HCT116 (cell line): ENCODE results near the gene IFNA2. TPM values are rescaled to one million over a fixed set of nuclear protein-coding genes. Genes with fewer than 3 reads are reported as not detected.

Experiments used
- ATAC-seq: fragments of 200-7000 bp; cut with Tn5 transposase; 2 replicates; pipeline ENCODE4 v1.9.1; 2020; ENCODE audit warnings: mild to moderate bottlenecking, moderate library complexity
- BruUV-seq: library from RNA; stranded (reverse); fragments of 400-500 nt; replicated peaks from 2 replicates; lab custom pipeline; 2021; lab: Mats Ljungman, UMichigan
- CTCF ChIA-PET: fragments of 300-600 bp; sonication (Branson Sonifier 250); formaldehyde crosslinking; loops from one replicate; lab custom pipeline; 2021; ENCODE audit warnings: antibody characterized with exemption; lab: Charles Lee
- POLR2A ChIA-PET: fragments of 300-600, 350-600 bp; sonication (Branson Sonifier 250); formaldehyde crosslinking; loops from one replicate; lab custom pipeline; 2021; ENCODE audit warnings: antibody characterized with exemption; lab: Charles Lee
- RAD21 ChIA-PET, 2 experiments: fragments of 300-600 bp; sonication (Branson Sonifier 250); formaldehyde crosslinking; loops; one replicate each; lab custom pipeline; 2023; ENCODE audit warnings: low total read pairs in 2 of 2; ENCODE audit not compliant: uncharacterized antibody in 2 of 2, unreplicated experiment in 2 of 2, low non-redundant PET in 1 of 2; lab: Charles Lee
- DNase-seq: peaks from one replicate; pipeline ENCODE4 v3.0.0-alpha.2; 2010; ENCODE audit warnings: low read depth, low spot score
- H2AFZ ChIP-seq: fragments of 200-600 bp; shearing (Covaris generic), sonication (generic); 2 replicates; pipeline ENCODE4 v1.6.1; 2017; ENCODE audit warnings: low read depth, mixed run types, mixed read lengths, antibody characterized with exemption, low read length; ENCODE audit not compliant: poor library complexity, severe bottlenecking
- H3K27ac ChIP-seq: 2 replicates; pipeline ENCODE4 v1.5.1; 2012; ENCODE audit warnings: low read depth, low read length
- H3K27me3 ChIP-seq: fragments of 200-600 bp; sonication (generic); 2 replicates; pipeline ENCODE4 v1.6.1; 2016; ENCODE audit warnings: mixed run types, low read length, mixed read lengths; ENCODE audit not compliant: insufficient read depth
- H3K36me3 ChIP-seq, 2 experiments: fragments of 200-500 bp in 1 of 2; fragments of 200-600 bp in 1 of 2; sonication (Bioruptor generic) in 1 of 2; sonication (generic) in 1 of 2; 2 replicates each; pipeline versions ENCODE4 v1.5.1 to v1.6.1; 2014 to 2016; ENCODE audit warnings: low read length in 2 of 2, inconsistent platforms in 1 of 2, mixed read lengths in 1 of 2, mixed run types in 1 of 2; ENCODE audit not compliant: insufficient read depth in 2 of 2, control insufficient read depth in 1 of 2
- H3K4me1 ChIP-seq, 2 experiments: fragments of 200-600 bp in 1 of 2; sonication (generic) in 1 of 2; 2 replicates each; pipeline versions ENCODE4 v1.5.1 to v1.6.1; 2012 to 2017; ENCODE audit warnings: low read length in 2 of 2, inconsistent platforms in 1 of 2, mild to moderate bottlenecking in 1 of 2, mixed read lengths in 1 of 2, mixed run types in 1 of 2, moderate library complexity in 1 of 2; ENCODE audit not compliant: insufficient read depth in 2 of 2, control insufficient read depth in 1 of 2
- H3K4me2 ChIP-seq: fragments of 200-600 bp; sonication (generic); 2 replicates; pipeline ENCODE4 v1.6.1; 2017; ENCODE audit warnings: mixed run types, low read length, mixed read lengths
- H3K4me3 ChIP-seq, 2 experiments: fragments of 200-600 bp in 1 of 2; sonication (generic) in 1 of 2; replicated peaks in 1 of 2; 2 replicates each; pipeline ENCODE4 v1.5.1; 2011 to 2016; ENCODE audit warnings: low read length in 2 of 2, control low read depth in 1 of 2, low read depth in 1 of 2, mild to moderate bottlenecking in 1 of 2, mixed read lengths in 1 of 2, mixed run types in 1 of 2
- H3K79me2 ChIP-seq: fragments of 200-600 bp; sonication (generic); 2 replicates; pipeline ENCODE4 v1.6.1; 2017; ENCODE audit warnings: mild to moderate bottlenecking, mixed run types, low read length, moderate library complexity, mixed read lengths; ENCODE audit not compliant: insufficient read depth
- H3K9ac ChIP-seq: fragments of 200-600 bp; sonication (generic); 2 replicates; pipeline ENCODE4 v1.6.1; 2016; ENCODE audit warnings: low read length, mixed read lengths
- H3K9me2 ChIP-seq: fragments of 200-600 bp; sonication (generic), shearing (Covaris generic); 2 replicates; pipeline ENCODE4 v1.6.1; 2017; ENCODE audit warnings: mixed run types, mild to moderate bottlenecking, moderate library complexity; ENCODE audit not compliant: insufficient read depth
- H3K9me3 ChIP-seq, 2 experiments: fragments of 200-500 bp in 1 of 2; fragments of 200-600 bp in 1 of 2; sonication (Bioruptor generic) in 1 of 2; sonication (generic) in 1 of 2; 2 replicates each; pipeline ENCODE4 v1.6.1; 2014 to 2017; ENCODE audit warnings: low read length in 2 of 2, mixed read lengths in 2 of 2, inconsistent platforms in 1 of 2, low read depth in 1 of 2, mild to moderate bottlenecking in 1 of 2, mixed run types in 1 of 2, moderate library complexity in 1 of 2; ENCODE audit not compliant: control insufficient read depth in 1 of 2, insufficient read depth in 1 of 2
- H4K20me1 ChIP-seq: fragments of 200-600 bp; sonication (generic), shearing (Covaris generic); 2 replicates; pipeline ENCODE4 v1.6.1; 2017; ENCODE audit warnings: mixed run types, mild to moderate bottlenecking, moderate library complexity; ENCODE audit not compliant: insufficient read depth
- CTCF ChIP-seq, 3 experiments: fragments of 200-600 bp in 1 of 3; sonication (generic) in 1 of 3; IDR thresholded peaks in 2 of 3; conservative IDR thresholded peaks in 1 of 3; 2 replicates each; pipeline ENCODE4 v1.5.1; 2012 to 2017; ENCODE audit warnings: low read depth in 2 of 3, low read length in 2 of 3, antibody characterized with exemption in 1 of 3, borderline replicate concordance in 1 of 3, control low read depth in 1 of 3, mild to moderate bottlenecking in 1 of 3, mixed read lengths in 1 of 3, mixed run types in 1 of 3, moderate library complexity in 1 of 3; ENCODE audit not compliant: insufficient read depth in 1 of 3
- EZH2 ChIP-seq: fragments of 200-600 bp; sonication (generic); IDR thresholded peaks from 2 replicates; pipeline ENCODE4 v1.6.1; 2017; ENCODE audit warnings: antibody characterized with exemption, mixed run types
- FOSL1 ChIP-seq: IDR thresholded peaks from 2 replicates; pipeline ENCODE4 v1.6.1; 2012; ENCODE audit warnings: low read depth
- JUND ChIP-seq: IDR thresholded peaks from 2 replicates; pipeline ENCODE4 v1.6.1; 2012
- MAX ChIP-seq: IDR thresholded peaks from 2 replicates; pipeline ENCODE4 v1.6.1; 2012
- RAD21 ChIP-seq: IDR thresholded peaks from 2 replicates; pipeline ENCODE4 v1.6.1; 2012; ENCODE audit warnings: low read depth, mild to moderate bottlenecking
- TCF7L2 ChIP-seq: IDR thresholded peaks from 2 replicates; pipeline ENCODE4 v1.7.0; 2011; ENCODE audit warnings: borderline replicate concordance, inconsistent platforms; ENCODE audit not compliant: insufficient read depth, insufficient read length; ENCODE audit errors: extremely low read depth
- ZNF274 ChIP-seq: fragments of 200-500 bp; sonication (Bioruptor generic); IDR thresholded peaks from 2 replicates; pipeline ENCODE4 v1.6.1; 2014; ENCODE audit warnings: mild to moderate bottlenecking, low read depth, low read length, inconsistent platforms
- intact Hi-C: fragments of 100-400 bp; cut with micrococcal nuclease; formaldehyde crosslinking; loops from 2 replicates; pipeline ENCODE4 v1.10.0; 2022
- total RNA-seq: library from RNA; stranded (reverse); gene quantifications from one replicate; pipeline ENCODE4 v1.2.1, GENCODE V29; 2021; ENCODE audit not compliant: unreplicated experiment

Gene IFNA2
- total RNA-seq, 1 experiment from 2014 or later = not detected

GRCh38 chr9:21395778-21396717 lies 10.8 kb upstream of the IFNA2 start:
- H3K36me3 ChIP-seq = no peaks in the 10 kb centered on the region
- no peaks in the 10 kb centered on the region for H3K27me3 ChIP-seq
- BruUV-seq = no TSS peak
- no peaks in the 10 kb centered on the region for H4K20me1 ChIP-seq
- ChIA-PET RAD21 (interaction anchor here in 1 of 2 experiments (1.4 kb wide), 1 partner anchor 143 kb away, joined by 5 read pairs; no protein-coding TSS in a partner anchor), POLR2A (interaction anchor here (1.7 kb wide), 1 partner anchor 17 kb away, joined by 4 read pairs; no protein-coding TSS in a partner anchor), CTCF (interaction anchor here (0.6 to 2.6 kb wide), 34 partner anchors 8 to 399 kb away, joined by 3 to 22 read pairs (median 5); partner anchors contain the start of genes IFNA2, IFNA8 and KLHL9)
- H3K4me2 ChIP-seq = peak overlapping the region; percentile 84
- H3K4me3 ChIP-seq = peak overlapping the region; percentile 63 to 67
- no peaks in the 10 kb centered on the region for H3K79me2 ChIP-seq
- no peaks in the 10 kb centered on the region for H3K9me2 ChIP-seq
- peak; percentile 84 for ATAC-seq
- no peaks in the 10 kb centered on the region for H3K9me3 ChIP-seq
- H3K4me1 ChIP-seq = peaks cover 0 to 7% of the 10 kb centered on the region in 2 experiments; a peak in 1 of 4 replicates
- intact Hi-C loops = loop anchor here (1.0 to 2.0 kb wide), 2 partner anchors 69 to 143 kb away; no protein-coding TSS in a partner anchor
- H3K27ac ChIP-seq = no peak overlapping the region
- peak overlapping the region; percentile 99 for H2AFZ ChIP-seq
- peak; percentile 21 for DNase-seq
- peak overlapping the region; percentile 44 for H3K9ac ChIP-seq
- TF ChIP-seq ZNF274 (no peak), FOSL1 (no peak), JUND (no peak), RAD21 (peak; percentile 50), TCF7L2 (peak; percentile 49), EZH2 (no peak), CTCF (IDR thresholded peaks at IDR 0.05 in 2 of 3, conservative IDR thresholded peaks at IDR 0.05 in 1 of 3; ENCODE audit: borderline replicate concordance in 1 of 3, insufficient read depth in 1 of 3, low read depth in 2 of 3, low read length in 2 of 3) (peak; percentile 76 to 94 (median 92)), MAX (peak; percentile 45)
